Heart left ventricle (tissue), 16 donors: Measurements from ENCODE around the gene ST3GAL6. TPM values are rescaled to one million over a fixed set of nuclear protein-coding genes. Genes with fewer than 3 reads are reported as not detected.

Experiments used
- ATAC-seq, 4 donors: fragments of 200-7000 bp; cut with Tn5 transposase; one replicate each; pipeline ENCODE4 v1.9.1; 2020 to 2022; ENCODE audit warnings: moderate library complexity in 4 of 4, mild to moderate bottlenecking in 3 of 4, moderate number of reproducible peaks in 1 of 4
- DNase-seq, 5 donors: peaks; one replicate each; pipeline ENCODE4 v3.0.0-alpha.2; 2020
- H3K27ac ChIP-seq, 12 donors: fragments of 200-600 bp; sonication (generic) in 4 of 12; one replicate each; pipeline versions ENCODE4 v1.5.0 to v1.8.0; 2016 to 2022; ENCODE audit warnings: mild to moderate bottlenecking in 2 of 12
- H3K27me3 ChIP-seq, 9 donors: fragments of 200-600 bp; sonication (generic) in 2 of 9; one replicate each; pipeline versions ENCODE4 v1.5.1 to v1.8.0; 2016 to 2022; ENCODE audit warnings: mild to moderate bottlenecking in 3 of 9
- H3K36me3 ChIP-seq, 9 donors: fragments of 200-600 bp; sonication (generic) in 2 of 9; one replicate each; pipeline versions ENCODE4 v1.5.0 to v1.8.0; 2018 to 2022; ENCODE audit warnings: mild to moderate bottlenecking in 2 of 9
- H3K4me1 ChIP-seq, 12 donors: fragments of 200-600 bp; sonication (generic) in 4 of 12; one replicate each; pipeline versions ENCODE4 v1.5.0 to v1.8.0; 2016 to 2022; ENCODE audit warnings: mild to moderate bottlenecking in 3 of 12
- H3K4me3 ChIP-seq, 12 donors: fragments of 200-600 bp; sonication (generic) in 4 of 12; one replicate each; pipeline versions ENCODE4 v1.5.0 to v1.8.0; 2017 to 2022; ENCODE audit warnings: mild to moderate bottlenecking in 9 of 12, moderate library complexity in 4 of 12
- H3K9me3 ChIP-seq, 12 donors: fragments of 200-600 bp; sonication (generic) in 4 of 12; one replicate each; pipeline versions ENCODE4 v1.5.0 to v1.8.0; 2016 to 2022; ENCODE audit warnings: mild to moderate bottlenecking in 1 of 12
- CTCF ChIP-seq, 12 donors: fragments of 200-600 bp; sonication (generic) in 4 of 12; IDR thresholded peaks; one replicate each; pipeline versions ENCODE4 v1.5.0 to v1.8.0; 2018 to 2022; ENCODE audit warnings: antibody characterized with exemption in 12 of 12, mild to moderate bottlenecking in 5 of 12
- POLR2A ChIP-seq, 2 donors: fragments of 450-650 bp; IDR thresholded peaks; one replicate each; pipeline ENCODE4 v1.6.1; 2017; ENCODE audit warnings: antibody characterized with exemption in 2 of 2, mild to moderate bottlenecking in 2 of 2, moderate library complexity in 2 of 2
- WGBS, 4 donors: extraction: QIAGEN DNeasy Blood & Tissue Kit in 2 of 4; methylation state at CpG; one replicate each; pipeline versions ENCODE4 v1.1.5 to v1.1.7; 2013 to 2018; 5-methylcytosine and 5-hydroxymethylcytosine counted together
- intact Hi-C, 10 donors: fragments of 100-400 bp; cut with DNase I; formaldehyde crosslinking; loops; one replicate each; pipeline versions ENCODE4 v1.11.1 to v1.14.2; 2022
- polyA plus RNA-seq, 2 donors: library from polyadenylated mRNA; stranded (reverse); fragments of 200-250 nt; gene quantifications; one replicate each; pipeline ENCODE4 v1.2.3, GENCODE V29; 2013
- total RNA-seq, 9 donors: library from RNA; depleted of rRNA in 2 of 9; stranded (reverse); fragments of >200 nt in 2 of 9; fragmentation: NEBNext Ultra II Directional in 3 of 9; extraction: Animal tissue kit (Norgen Biotek cat#: 25700) in 3 of 9; gene quantifications; one replicate each; pipeline versions ENCODE4 v1.1.0 to v1.2.4, GENCODE V29; 2016 to 2023
- donor health status: ischemic (EF 13 %, LVEDD 7.1; RV severe dilation, severe dysfunction).
- donor health status: healthy with polysubstance abuse.
- donor health status: DM: no; HTN: yes; CAD: no.
- donor health status: DM: no; HTN: no; CAD: no.
- donor health status: ischemic (EF 25% LVEDD 6.9; RV normal size, moderate dysfunction).
- donor health status: ischemic (EF 25% LVEDD 5.7; RV mildly dilated, moderate dysfunction).
- donor health status: healthy.
- donor health status: DM: yes; HTN: yes; CAD: no.
- donor health status: ischemic (EF 35%, LVEDD 5.7; RV mildly dilated, moderate dysfunction).
- donor health status: nonischemic (EF 11% LVEDD 7.7; RV severe dilation, severe dysfunction).
- donor health status: DM: yes; HTN: yes; CAD: no.
- donor health status: PGD.
- donor health status: ischemic (EF 29% LVEDD 5.4; RV normal size, mild dysfunction).
- donor health status: nonischemic (EF 23%, LVEDD 6.1; RV moderate dilation, normal function).

Gene ST3GAL6
- total and polyA plus RNA-seq, 11 donors: 35.3 to 95.9 (median 64.5) TPM

DNA sequence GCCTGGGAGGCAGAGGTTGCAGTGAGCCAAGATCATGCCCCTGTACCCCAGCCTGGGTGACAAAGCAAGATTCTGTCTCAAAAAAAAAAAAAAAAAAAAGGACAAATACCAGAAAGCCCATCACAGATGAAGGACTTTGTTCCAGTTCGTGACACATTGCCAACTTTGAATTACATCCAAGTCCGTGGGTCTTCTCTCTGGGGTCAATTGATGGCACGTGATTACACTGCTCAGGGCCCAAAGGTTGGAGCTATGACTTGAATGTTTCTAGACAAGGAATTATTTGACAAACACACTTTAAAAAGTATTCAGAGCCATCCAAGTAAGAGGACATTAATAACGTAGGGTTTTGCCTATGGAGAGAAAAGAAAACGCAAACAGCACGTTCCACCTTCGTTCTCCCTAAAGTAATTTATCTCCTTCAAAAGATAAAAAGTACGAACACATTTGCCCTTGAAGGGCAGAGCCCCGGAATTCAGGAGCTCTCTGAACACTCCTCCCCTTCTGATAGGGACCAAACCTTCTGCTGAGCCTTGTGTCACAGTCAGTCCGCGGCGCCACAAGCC is 31.3 kb upstream of the ST3GAL6 start:
- intact Hi-C loops: loop anchor here (2.0 to 10.0 kb wide), 9 partner anchors 33 to 80 kb away; no protein-coding TSS in a partner anchor
- H3K36me3 ChIP-seq: no peaks in the 10 kb centered on the region
- peak overlapping the region; percentile 66 to 99 (median 90) for H3K4me3 ChIP-seq
- DNase-seq (no peak), ATAC-seq (peak; percentile 66 to 83 (median 80))
- H3K4me1 ChIP-seq: peaks cover 0 to 34% (median 16%) of the 10 kb centered on the region in 12 donors
- 3 to 4% (median 3%) methylated on average over 12 of the region's 12 CpGs for WGBS, 4 donors
- no peaks in the 10 kb centered on the region for H3K9me3 ChIP-seq
- H3K27me3 ChIP-seq: no peaks in the 10 kb centered on the region
- H3K27ac ChIP-seq: peak overlapping the region; percentile 80 to 98 (median 92)
- TF ChIP-seq POLR2A (IDR thresholded peaks at IDR 0.05) (no peak), CTCF (IDR thresholded peaks at IDR 0.05) (no peak)

GRCh38 chr3:98732286-98733052 is 30.7 kb upstream of the ST3GAL6 start:
- peaks cover 0 to 40% (median 17%) of the 10 kb centered on the region in 12 donors for H3K4me1 ChIP-seq
- WGBS, 4 donors: 0 to 1% (median 0%) methylated on average over 34 to 77 of the region's 77 CpGs
- no peaks in the 10 kb centered on the region for H3K9me3 ChIP-seq
- peak; percentile 69 to 83 (median 72) for DNase-seq
- H3K36me3 ChIP-seq: no peaks in the 10 kb centered on the region
- no peaks in the 10 kb centered on the region for H3K27me3 ChIP-seq
- peak overlapping the region; percentile 80 to 98 (median 92) for H3K27ac ChIP-seq
- peak overlapping the region; percentile 66 to 99 (median 90) for H3K4me3 ChIP-seq
- TF ChIP-seq POLR2A (IDR thresholded peaks at IDR 0.05) (peak in 1 of 2 donors; percentile 65), CTCF (IDR thresholded peaks at IDR 0.05) (peak in 1 of 12 donors; percentile 3)
- peak; percentile 39 to 80 (median 64) for ATAC-seq
- intact Hi-C loops: loop anchor here (2.0 to 10.0 kb wide), 9 partner anchors 32 to 80 kb away; no protein-coding TSS in a partner anchor

GRCh38 chr3:98733053-98733811 is 29.9 kb upstream of the ST3GAL6 start:
- DNase-seq (peak; percentile 42 to 76 (median 48)), ATAC-seq (peak; percentile 27 to 72 (median 62))
- peaks cover 0 to 48% (median 17%) of the 10 kb centered on the region in 12 donors for H3K4me1 ChIP-seq
- no peaks in the 10 kb centered on the region for H3K27me3 ChIP-seq
- no peaks in the 10 kb centered on the region for H3K9me3 ChIP-seq
- no peak for TF ChIP-seq POLR2A (IDR thresholded peaks at IDR 0.05)
- no peak for TF ChIP-seq CTCF (IDR thresholded peaks at IDR 0.05)
- intact Hi-C loops: loop anchor here (2.0 to 10.0 kb wide), 9 partner anchors 32 to 79 kb away; no protein-coding TSS in a partner anchor
- H3K27ac ChIP-seq: peak overlapping the region; percentile 80 to 98 (median 92)
- no peaks in the 10 kb centered on the region for H3K36me3 ChIP-seq
- 0 to 1% (median 1%) methylated on average over 37 to 44 of the region's 44 CpGs for WGBS, 4 donors
- H3K4me3 ChIP-seq: peak overlapping the region; percentile 66 to 99 (median 90)
